ENCODE data around the gene RUNX3. TPM values are rescaled to one million over a fixed set of nuclear protein-coding genes. Genes with fewer than 3 reads are reported as not detected.

RUNX3 gene
- total RNA-seq, 2 experiments from 2014 or later = 180 to 183 TPM

DNA sequence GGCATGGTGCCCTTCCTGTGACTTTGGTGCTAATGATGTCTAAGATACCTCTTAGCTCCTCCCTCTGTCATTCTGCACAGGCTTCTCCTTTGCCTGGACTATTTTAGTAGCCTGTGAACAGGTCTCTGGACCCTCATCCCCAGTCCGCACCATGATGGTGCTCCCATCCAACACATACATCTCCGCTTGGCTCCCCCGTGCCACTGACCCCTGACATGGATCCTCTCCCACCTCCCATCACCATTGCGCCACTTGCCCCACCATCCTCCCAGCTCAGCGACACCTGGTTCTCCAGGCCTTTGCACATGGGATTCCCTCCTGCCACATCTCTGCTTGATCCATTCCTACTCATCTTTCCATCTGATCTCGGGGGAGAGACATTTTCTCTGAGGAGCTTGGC, 33.9 kb downstream of the RUNX3 start:
- intact Hi-C loops (cut with micrococcal nuclease) = loop anchor here (10.0 kb wide), 1 partner anchor 51 kb away; no protein-coding TSS in a partner anchor
- Mint-ChIP-seq H3K27me3 (no peaks in the 10 kb centered on the region), H3K9me3 (peaks cover 13% of the 10 kb centered on the region), H3K27ac (no peak overlapping the region), H3K36me3 (ENCODE audit: low read depth) (peaks cover 19% of the 10 kb centered on the region), H3K4me1 (ENCODE audit: low read depth) (peaks cover 28% of the 10 kb centered on the region), H3K4me3 (no peak overlapping the region)
- no peak for ATAC-seq
- TF ChIP-seq, protein P1, sequence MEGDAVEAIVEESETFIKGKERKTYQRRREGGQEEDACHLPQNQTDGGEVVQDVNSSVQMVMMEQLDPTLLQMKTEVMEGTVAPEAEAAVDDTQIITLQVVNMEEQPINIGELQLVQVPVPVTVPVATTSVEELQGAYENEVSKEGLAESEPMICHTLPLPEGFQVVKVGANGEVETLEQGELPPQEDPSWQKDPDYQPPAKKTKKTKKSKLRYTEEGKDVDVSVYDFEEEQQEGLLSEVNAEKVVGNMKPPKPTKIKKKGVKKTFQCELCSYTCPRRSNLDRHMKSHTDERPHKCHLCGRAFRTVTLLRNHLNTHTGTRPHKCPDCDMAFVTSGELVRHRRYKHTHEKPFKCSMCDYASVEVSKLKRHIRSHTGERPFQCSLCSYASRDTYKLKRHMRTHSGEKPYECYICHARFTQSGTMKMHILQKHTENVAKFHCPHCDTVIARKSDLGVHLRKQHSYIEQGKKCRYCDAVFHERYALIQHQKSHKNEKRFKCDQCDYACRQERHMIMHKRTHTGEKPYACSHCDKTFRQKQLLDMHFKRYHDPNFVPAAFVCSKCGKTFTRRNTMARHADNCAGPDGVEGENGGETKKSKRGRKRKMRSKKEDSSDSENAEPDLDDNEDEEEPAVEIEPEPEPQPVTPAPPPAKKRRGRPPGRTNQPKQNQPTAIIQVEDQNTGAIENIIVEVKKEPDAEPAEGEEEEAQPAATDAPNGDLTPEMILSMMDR (IDR thresholded peaks at IDR 0.05) = no peak
- ChIA-PET POLR2A (interaction anchor here (1.3 to 2.1 kb wide), 2 partner anchors 17 kb away, joined by 4 to 6 read pairs; no protein-coding TSS in a partner anchor), CTCF (interaction anchor here (0.8 to 1.6 kb wide), 2 partner anchors 22 to 200 kb away, joined by 3 read pairs; no protein-coding TSS in a partner anchor)
- DNase-seq = no peak

DNA sequence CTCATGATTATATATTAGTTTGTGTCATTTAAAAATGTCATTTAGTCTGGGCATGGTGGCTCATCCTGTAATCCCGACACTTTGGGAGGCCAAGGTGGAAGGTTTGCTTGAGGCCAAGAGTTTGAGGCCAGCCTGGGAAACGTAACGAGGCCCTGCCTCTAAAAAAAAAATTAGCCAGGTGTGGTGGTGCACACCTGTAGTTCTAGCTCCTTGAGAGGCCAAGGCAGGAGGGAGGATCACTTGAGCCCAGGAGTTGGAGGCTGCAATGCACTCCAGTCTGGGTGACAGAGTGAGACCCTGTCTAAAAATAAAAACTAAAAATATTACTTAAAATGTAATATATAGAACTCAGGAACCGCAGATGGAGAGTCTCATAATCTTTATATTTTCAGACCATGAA, 34.6 kb downstream of the RUNX3 start:
- ChIA-PET POLR2A (interaction anchor here (1.0 to 2.1 kb wide), 3 partner anchors 11 to 17 kb away, joined by 3 to 6 read pairs (median 4); no protein-coding TSS in a partner anchor), CTCF (no interaction called here)
- Mint-ChIP-seq H3K9me3 (peaks cover 13% of the 10 kb centered on the region), H3K27me3 (no peaks in the 10 kb centered on the region), H3K4me3 (no peak overlapping the region), H3K4me1 (ENCODE audit: low read depth) (peaks cover 25% of the 10 kb centered on the region), H3K36me3 (ENCODE audit: low read depth) (peaks cover 21% of the 10 kb centered on the region), H3K27ac (no peak overlapping the region)
- TF ChIP-seq, protein P1 (IDR thresholded peaks at IDR 0.05) = no peak
- DNase-seq = no peak
- ATAC-seq = no peak
- intact Hi-C loops (cut with micrococcal nuclease) = loop anchor here (10.0 kb wide), 1 partner anchor 51 kb away; no protein-coding TSS in a partner anchor

DNA sequence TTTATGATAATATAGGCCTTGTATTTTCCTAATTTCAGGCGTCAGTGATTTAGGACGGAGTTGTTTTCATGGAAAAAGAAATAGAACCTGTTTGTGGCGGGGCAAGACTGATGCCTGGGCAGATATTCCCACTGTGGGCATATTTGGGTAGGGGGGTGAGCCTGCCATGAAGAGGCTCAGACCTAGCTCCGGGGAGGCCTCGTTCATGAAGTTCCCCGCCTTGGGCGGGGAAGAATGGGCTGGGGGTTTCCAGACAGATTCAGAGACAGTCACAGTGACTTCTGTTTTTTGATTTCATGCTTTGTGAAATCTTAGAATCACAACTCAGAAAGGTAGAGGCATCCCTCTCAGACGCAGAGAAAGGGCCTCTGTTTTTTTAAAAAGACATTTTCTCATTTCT, 36.1 kb downstream of the RUNX3 start:
- DNase-seq (no peak), ATAC-seq (no peak)
- H3K4me1 Mint-ChIP-seq (ENCODE audit: low read depth) = peaks cover 11% of the 10 kb centered on the region
- TF ChIP-seq, protein P1 (IDR thresholded peaks at IDR 0.05) = no peak
- POLR2A ChIA-PET = interaction anchor here (0.7 to 1.1 kb wide), 2 partner anchors 34 to 45 kb away, joined by 3 read pairs; no protein-coding TSS in a partner anchor
- H3K9me3 Mint-ChIP-seq = peaks cover 13% of the 10 kb centered on the region
- no peak overlapping the region for H3K27ac Mint-ChIP-seq
- intact Hi-C loops (cut with micrococcal nuclease) = loop anchor here (10.0 kb wide), 1 partner anchor 49 kb away; no protein-coding TSS in a partner anchor
- peaks cover 1% of the 10 kb centered on the region for H3K27me3 Mint-ChIP-seq
- no peak overlapping the region for H3K4me3 Mint-ChIP-seq
- CTCF ChIA-PET = interaction anchor here (1.4 kb wide), 1 partner anchor 44 kb away, joined by 3 read pairs; no protein-coding TSS in a partner anchor
- H3K36me3 Mint-ChIP-seq (ENCODE audit: low read depth) = peaks cover 15% of the 10 kb centered on the region

DNA sequence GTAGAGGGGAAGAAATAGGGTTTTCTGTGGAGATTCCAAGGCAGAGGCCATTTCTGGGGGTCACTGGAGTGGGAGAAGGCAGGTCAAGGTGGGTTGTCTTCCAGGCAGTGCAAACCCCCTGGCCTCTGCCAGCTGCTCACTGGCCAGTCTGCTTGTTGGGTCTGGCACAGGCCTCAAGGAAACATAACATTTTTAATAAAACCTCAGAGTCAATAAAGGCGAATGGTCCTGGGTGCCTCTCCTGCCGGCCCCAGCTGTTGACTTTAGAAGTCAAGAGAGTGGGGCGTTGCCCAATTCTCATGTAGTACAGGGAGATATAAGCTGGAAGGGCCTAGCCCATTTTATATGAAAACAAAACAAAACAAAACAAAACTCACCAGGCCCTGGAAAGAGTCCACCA, 36.6 kb downstream of the RUNX3 start:
- DNase-seq = no peak
- CTCF ChIA-PET = interaction anchor here (1.4 kb wide), 1 partner anchor 43 kb away, joined by 3 read pairs; no protein-coding TSS in a partner anchor
- Mint-ChIP-seq H3K4me3 (no peak overlapping the region), H3K27ac (no peak overlapping the region), H3K27me3 (peaks cover 1% of the 10 kb centered on the region), H3K36me3 (ENCODE audit: low read depth) (peaks cover 15% of the 10 kb centered on the region), H3K4me1 (ENCODE audit: low read depth) (peaks cover 7% of the 10 kb centered on the region), H3K9me3 (peaks cover 13% of the 10 kb centered on the region)
- POLR2A ChIA-PET = interaction anchor here (0.7 to 1.1 kb wide), 2 partner anchors 35 to 45 kb away, joined by 3 read pairs; no protein-coding TSS in a partner anchor
- ATAC-seq = no peak
- intact Hi-C loops (cut with micrococcal nuclease) = loop anchor here (10.0 kb wide), 1 partner anchor 49 kb away; no protein-coding TSS in a partner anchor
- TF ChIP-seq, protein P1 (IDR thresholded peaks at IDR 0.05) = no peak
